ENCODE results near the gene CRLF3.
"Not testable (repeated sequence)": the region's sequence is repeated elsewhere in the genome, so short reads cannot be mapped to it uniquely, and the experiment has no call there.

The CRLF3 gene

GRCh38 chr17:30750982-30751381, 73.5 kb downstream of the CRLF3 start:
- H3K27me3 ChIP-seq (ENCODE audit: control insufficient read depth in 5 of 5, insufficient read depth in 4 of 5, low read length in 5 of 5); H3K27ac ChIP-seq (ENCODE audit: low read depth, low read length); H3K4me1 ChIP-seq (ENCODE audit: control insufficient read depth in 5 of 5, insufficient read depth in 5 of 5, low read length in 5 of 5); H3K9me3 ChIP-seq (ENCODE audit: control insufficient read depth in 5 of 5, low read length in 5 of 5); H3K9ac ChIP-seq (ENCODE audit: low read length in 5 of 5); H3K4me3 ChIP-seq (ENCODE audit: low read depth in 1 of 5, low read length in 5 of 5); H3K36me3 ChIP-seq (ENCODE audit: control insufficient read depth in 5 of 5, insufficient read depth in 5 of 5, low read length in 5 of 5): not testable (repeated sequence)

GRCh38 chr17:30747621-30748020, 76.9 kb downstream of the CRLF3 start:
- H3K27me3 ChIP-seq (ENCODE audit: control insufficient read depth in 5 of 5, insufficient read depth in 4 of 5, low read length in 5 of 5); H3K9me3 ChIP-seq (ENCODE audit: control insufficient read depth in 5 of 5, low read length in 5 of 5); H3K4me1 ChIP-seq (ENCODE audit: control insufficient read depth in 5 of 5, insufficient read depth in 5 of 5, low read length in 5 of 5); H3K4me3 ChIP-seq (ENCODE audit: low read depth in 1 of 5, low read length in 5 of 5); H3K9ac ChIP-seq (ENCODE audit: low read length in 5 of 5); H3K27ac ChIP-seq (ENCODE audit: low read depth, low read length): not testable (repeated sequence)
- peaks cover 0 to 12% (median 6%) of the 10 kb centered on the region in 5 donors for H3K36me3 ChIP-seq (ENCODE audit: control insufficient read depth in 5 of 5, insufficient read depth in 5 of 5, low read length in 5 of 5)

- not testable (repeated sequence) for H3K9me3 ChIP-seq (ENCODE audit: control insufficient read depth in 5 of 5, low read length in 5 of 5); H3K4me3 ChIP-seq (ENCODE audit: low read depth in 1 of 5, low read length in 5 of 5); H3K27me3 ChIP-seq (ENCODE audit: control insufficient read depth in 5 of 5, insufficient read depth in 4 of 5, low read length in 5 of 5); H3K27ac ChIP-seq (ENCODE audit: low read depth, low read length); H3K9ac ChIP-seq (ENCODE audit: low read length in 5 of 5); H3K4me1 ChIP-seq (ENCODE audit: control insufficient read depth in 5 of 5, insufficient read depth in 5 of 5, low read length in 5 of 5); H3K36me3 ChIP-seq (ENCODE audit: control insufficient read depth in 5 of 5, insufficient read depth in 5 of 5, low read length in 5 of 5)
Observed at GRCh38 chr17:30742669-30743068, 81.8 kb downstream of the CRLF3 start.

DNA sequence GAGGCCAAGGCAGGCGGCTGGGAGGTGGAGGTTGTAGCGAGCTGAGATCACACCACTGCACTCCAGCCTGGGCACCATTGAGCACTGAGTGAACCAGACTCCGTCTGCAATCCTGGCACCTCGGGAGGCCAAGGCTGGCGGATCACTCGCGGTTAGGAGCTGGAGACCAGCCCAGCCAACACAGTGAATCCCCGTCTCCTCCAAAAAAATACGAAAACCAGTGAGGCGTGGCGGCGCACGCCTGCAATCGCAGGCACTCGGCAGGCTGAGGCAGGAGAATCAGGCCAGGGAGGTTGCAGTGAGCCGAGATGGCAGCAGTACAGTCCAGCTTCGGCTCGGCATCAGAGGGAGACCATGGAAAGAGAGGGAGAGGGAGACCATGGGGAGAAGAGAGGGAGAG, 88.1 kb downstream of the CRLF3 start:
- H3K4me3 ChIP-seq (ENCODE audit: low read depth in 1 of 5, low read length in 5 of 5); H3K27ac ChIP-seq (ENCODE audit: low read depth, low read length); H3K36me3 ChIP-seq (ENCODE audit: control insufficient read depth in 5 of 5, insufficient read depth in 5 of 5, low read length in 5 of 5); H3K9me3 ChIP-seq (ENCODE audit: control insufficient read depth in 5 of 5, low read length in 5 of 5); H3K9ac ChIP-seq (ENCODE audit: low read length in 5 of 5); H3K4me1 ChIP-seq (ENCODE audit: control insufficient read depth in 5 of 5, insufficient read depth in 5 of 5, low read length in 5 of 5); H3K27me3 ChIP-seq (ENCODE audit: control insufficient read depth in 5 of 5, insufficient read depth in 4 of 5, low read length in 5 of 5): not testable (repeated sequence)

GRCh38 chr17:30735644-30736043, 88.8 kb downstream of the CRLF3 start:
- not testable (repeated sequence) for H3K9ac ChIP-seq (ENCODE audit: low read length in 5 of 5); H3K27me3 ChIP-seq (ENCODE audit: control insufficient read depth in 5 of 5, insufficient read depth in 4 of 5, low read length in 5 of 5); H3K36me3 ChIP-seq (ENCODE audit: control insufficient read depth in 5 of 5, insufficient read depth in 5 of 5, low read length in 5 of 5); H3K9me3 ChIP-seq (ENCODE audit: control insufficient read depth in 5 of 5, low read length in 5 of 5); H3K4me1 ChIP-seq (ENCODE audit: control insufficient read depth in 5 of 5, insufficient read depth in 5 of 5, low read length in 5 of 5); H3K27ac ChIP-seq (ENCODE audit: low read depth, low read length); H3K4me3 ChIP-seq (ENCODE audit: low read depth in 1 of 5, low read length in 5 of 5)

DNA sequence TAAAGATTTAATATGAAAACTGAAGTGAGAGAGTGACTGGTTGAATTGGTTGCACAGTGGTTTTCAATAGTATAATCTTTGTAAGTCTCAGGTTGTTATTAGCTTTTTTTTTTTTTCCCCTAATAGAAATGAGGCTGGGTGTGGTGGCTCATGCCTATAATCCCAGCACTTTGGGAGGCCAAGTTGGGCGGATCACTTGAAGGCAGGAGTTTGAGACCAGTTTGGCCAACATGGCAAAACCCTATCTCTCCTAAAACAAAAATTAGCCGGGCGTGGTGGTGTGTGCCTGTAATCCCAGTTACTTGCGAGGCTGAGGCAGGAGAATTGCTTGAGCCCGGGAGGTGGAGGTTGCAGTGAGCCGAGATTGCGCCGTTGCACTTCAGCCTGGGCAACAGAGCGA, 89.3 kb downstream of the CRLF3 start:
- not testable (repeated sequence) for H3K27ac ChIP-seq (ENCODE audit: low read depth, low read length); H3K9ac ChIP-seq (ENCODE audit: low read length in 5 of 5); H3K36me3 ChIP-seq (ENCODE audit: control insufficient read depth in 5 of 5, insufficient read depth in 5 of 5, low read length in 5 of 5); H3K9me3 ChIP-seq (ENCODE audit: control insufficient read depth in 5 of 5, low read length in 5 of 5); H3K4me3 ChIP-seq (ENCODE audit: low read depth in 1 of 5, low read length in 5 of 5); H3K4me1 ChIP-seq (ENCODE audit: control insufficient read depth in 5 of 5, insufficient read depth in 5 of 5, low read length in 5 of 5); H3K27me3 ChIP-seq (ENCODE audit: control insufficient read depth in 5 of 5, insufficient read depth in 4 of 5, low read length in 5 of 5)

GRCh38 chr17:30734153-30734552, 90.3 kb downstream of the CRLF3 start:
- H3K9ac ChIP-seq (ENCODE audit: low read length in 5 of 5); H3K4me3 ChIP-seq (ENCODE audit: low read depth in 1 of 5, low read length in 5 of 5); H3K9me3 ChIP-seq (ENCODE audit: control insufficient read depth in 5 of 5, low read length in 5 of 5); H3K4me1 ChIP-seq (ENCODE audit: control insufficient read depth in 5 of 5, insufficient read depth in 5 of 5, low read length in 5 of 5); H3K36me3 ChIP-seq (ENCODE audit: control insufficient read depth in 5 of 5, insufficient read depth in 5 of 5, low read length in 5 of 5); H3K27ac ChIP-seq (ENCODE audit: low read depth, low read length); H3K27me3 ChIP-seq (ENCODE audit: control insufficient read depth in 5 of 5, insufficient read depth in 4 of 5, low read length in 5 of 5): not testable (repeated sequence)

Data from subcutaneous abdominal adipose tissue (tissue), 5 donors.